Stimulated activated CD8-positive, alpha-beta memory T cell treated with anti-CD3 and anti-CD28 coated beads, Interleukin-15, amount 100 ng/mL, for 48 hours (primary cell): ENCODE results near the gene SH3RF1.
"Not testable (repeated sequence)": the region's sequence is repeated elsewhere in the genome, so short reads cannot be mapped to it uniquely, and the experiment has no call there.

ENCODE experiments used
- DNase-seq, 2 donors: peaks; one replicate each; pipeline ENCODE4 v3.0.0-alpha.2; 2020; ENCODE audit warnings: low read depth in 2 of 2

The SH3RF1 gene

DNA sequence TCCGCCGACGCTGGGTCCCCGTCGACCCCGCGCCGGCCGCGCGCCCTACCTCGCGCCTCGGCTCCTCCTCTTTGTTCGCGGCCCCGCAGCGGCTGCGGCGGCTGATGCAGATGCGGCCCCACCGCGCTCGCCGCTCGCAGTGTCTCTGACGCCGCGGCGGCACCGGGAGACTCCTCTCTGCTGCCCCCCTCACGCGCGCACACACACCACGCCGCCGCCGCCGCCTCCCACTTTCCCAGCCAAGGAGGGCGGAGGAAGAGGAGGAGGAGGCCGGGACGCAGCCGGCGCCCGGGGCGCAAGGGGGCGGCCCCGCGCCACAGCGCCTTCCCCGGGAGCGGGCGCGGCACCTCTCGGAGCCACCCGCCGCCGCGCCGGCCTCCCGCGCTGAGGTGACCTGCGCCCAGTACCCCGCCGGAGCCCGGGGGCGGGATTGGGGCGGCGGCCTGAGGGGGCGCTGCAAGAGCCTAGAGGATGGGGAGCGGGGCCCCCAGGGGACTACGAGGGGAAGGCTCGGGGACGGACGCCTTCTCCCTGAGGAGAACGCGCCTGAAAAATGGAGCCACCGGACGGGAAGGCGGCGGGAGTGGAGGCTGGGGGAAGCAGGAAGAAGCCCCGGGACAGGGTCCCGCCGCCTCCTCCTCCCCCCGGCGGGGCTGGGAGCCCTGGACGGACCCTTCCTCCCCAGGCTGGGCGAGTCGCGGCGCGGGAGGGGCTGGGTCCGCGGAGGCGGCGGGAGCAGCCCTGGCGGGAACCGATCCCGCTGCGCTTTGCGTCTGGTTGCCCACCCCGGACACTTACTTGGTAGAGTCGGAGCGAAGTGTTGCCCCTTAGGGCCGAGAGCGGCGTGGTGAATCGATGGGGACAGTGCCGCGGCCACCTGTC, at the start of gene SH3RF1:
SH3RF1 (minus strand) TSS at position 147 of the 882 bp plus-strand sequence. CDS start 1,744 bp downstream, outside the sequence.
- peak; percentile 25 to 27 for DNase-seq

DNA sequence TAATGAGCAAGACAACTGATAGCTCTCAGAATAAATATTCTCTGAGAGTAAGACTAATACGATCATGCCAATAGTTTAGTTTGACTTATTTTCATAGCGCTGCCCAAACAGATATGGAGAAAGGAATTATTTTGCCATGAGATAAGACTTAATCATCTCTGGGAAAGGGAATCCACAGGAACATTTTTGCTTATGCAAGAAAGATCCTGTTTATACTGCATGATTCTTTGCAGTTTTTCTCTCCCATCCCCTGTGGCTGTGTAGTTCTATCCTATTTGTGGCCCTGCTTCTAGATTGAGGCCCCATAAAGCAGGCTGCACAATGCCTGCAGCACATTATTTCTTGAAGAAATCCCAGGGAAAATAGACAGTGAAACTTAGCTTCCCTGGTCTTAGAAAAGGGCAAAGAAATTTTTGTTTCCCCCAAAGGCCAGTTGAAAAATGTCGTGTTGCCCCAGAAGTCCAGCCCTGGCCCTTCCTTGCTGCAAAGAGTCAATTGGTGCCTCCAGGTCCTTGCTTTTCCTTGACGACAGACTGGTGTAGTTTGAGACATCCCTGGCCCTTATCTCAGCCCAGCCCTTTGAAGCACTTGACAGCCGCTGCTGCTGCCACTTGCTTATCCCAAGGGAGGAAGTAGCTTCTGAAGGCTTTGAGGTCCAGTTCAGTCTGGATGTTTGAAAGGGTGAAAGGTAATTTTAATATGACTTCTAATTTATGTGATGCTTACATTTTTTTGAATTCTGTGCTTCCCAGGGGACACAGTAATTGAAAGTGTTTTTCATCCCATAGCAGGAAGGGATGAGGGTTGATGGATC, 45.0 kb upstream of the SH3RF1 start:
- DNase-seq, result no peak

DNA sequence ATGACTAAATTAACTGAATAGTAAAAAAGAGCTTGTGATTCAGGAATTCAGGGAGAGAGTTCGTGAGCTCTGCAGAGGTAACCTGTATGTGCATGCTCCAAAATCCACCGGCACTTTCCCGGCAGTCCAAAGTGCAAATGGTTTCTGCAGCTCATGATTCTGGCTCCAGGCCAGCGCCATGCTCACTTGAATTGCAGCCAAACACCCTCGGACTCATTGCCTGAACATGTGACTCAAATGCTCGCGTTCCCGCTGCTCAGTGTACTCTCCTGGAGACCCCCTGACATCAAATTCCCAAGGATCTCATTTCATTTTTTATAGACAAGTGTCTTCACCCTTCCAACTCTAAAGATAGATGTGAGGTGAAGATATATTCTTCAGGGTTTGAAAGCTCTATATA, 44.1 kb upstream of the SH3RF1 start:
- DNase-seq, result no peak

DNA sequence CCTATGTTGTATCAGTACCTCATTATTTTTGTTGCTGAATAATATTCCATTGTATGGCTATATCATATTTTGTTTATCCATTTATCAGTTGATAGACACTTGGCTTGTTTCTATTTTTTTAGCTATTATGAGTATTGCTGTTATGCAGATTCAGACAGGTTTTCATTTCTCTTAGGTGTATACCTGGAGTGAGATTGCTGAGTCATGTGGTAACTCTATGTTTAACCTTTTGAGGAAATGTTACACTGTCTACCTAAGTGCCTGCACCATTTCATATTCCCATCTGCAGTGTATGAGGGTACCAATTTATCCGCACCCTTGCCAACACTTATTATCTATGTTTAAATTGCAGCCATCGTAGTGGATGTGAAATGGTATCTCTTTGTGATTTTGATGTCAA, 43.0 kb upstream of the SH3RF1 start:
- no peak for DNase-seq

DNA sequence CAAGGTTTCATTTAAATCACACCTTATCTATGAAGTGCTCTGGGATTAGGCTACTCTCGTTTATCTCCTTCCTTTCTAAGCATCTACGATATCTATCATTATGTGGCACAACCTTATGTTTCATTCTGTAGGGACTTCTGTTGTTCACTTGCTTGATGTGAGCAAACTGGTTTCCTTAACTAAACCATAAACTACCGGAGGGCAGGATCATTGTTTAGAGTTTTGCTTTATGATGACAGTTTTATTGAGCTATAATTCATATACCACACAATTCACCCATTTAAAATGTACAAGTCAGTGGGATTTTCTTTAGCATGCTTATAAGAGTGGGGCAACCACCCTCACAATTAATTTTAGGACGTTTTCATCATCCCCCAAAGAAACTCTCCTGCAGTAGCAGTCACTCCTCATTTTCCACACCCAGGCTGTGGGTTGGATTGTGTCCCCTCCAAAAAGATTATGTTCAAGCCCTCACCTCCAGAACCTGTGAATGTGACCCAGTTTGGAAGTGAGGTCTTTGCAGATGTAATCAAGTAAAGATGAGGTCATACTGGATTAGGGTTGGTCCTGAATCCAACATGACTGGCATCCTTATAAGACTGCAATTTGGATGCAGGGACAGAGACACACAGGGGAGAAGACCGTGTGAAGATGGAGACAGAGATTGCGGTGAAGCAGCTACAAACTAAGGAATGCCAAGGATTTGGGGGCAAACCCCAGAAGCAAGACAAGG, 42.1 kb upstream of the SH3RF1 start:
- DNase-seq, result no peak

DNA sequence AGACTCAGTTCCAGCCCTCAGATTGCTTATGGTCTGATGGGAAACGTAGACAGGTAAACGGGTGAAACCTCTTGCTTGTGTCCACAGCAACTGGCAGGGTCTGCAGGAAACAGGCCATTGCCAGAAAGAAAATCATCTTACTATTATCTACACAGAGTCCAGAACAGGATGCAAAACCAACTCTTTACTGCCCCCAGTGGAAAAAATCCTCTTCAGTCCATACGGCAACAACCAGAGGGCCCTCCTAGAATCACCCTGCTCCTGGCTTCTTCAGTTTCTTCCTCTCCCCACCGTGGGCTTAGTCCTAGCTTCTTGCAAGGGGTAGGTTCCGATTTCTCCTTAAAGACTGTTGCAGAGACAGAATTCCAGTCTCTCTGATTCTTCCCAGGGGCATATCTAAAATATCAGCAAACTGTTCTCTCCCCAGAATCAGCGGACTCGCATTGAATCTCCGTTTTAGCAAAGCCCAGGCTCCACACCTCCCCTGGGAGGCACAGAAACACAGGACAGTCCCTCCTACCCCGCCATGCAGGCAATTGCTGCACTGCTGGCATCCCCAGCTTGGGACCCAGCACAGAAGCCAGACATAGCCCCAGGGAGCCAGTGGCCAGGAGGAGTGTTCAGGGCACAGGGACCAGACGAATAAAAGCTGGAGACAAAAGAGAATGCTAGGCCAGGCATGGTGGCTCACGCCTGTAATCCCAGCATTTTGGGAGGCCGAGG, 41.0 kb upstream of the SH3RF1 start:
- no peak for DNase-seq

DNA sequence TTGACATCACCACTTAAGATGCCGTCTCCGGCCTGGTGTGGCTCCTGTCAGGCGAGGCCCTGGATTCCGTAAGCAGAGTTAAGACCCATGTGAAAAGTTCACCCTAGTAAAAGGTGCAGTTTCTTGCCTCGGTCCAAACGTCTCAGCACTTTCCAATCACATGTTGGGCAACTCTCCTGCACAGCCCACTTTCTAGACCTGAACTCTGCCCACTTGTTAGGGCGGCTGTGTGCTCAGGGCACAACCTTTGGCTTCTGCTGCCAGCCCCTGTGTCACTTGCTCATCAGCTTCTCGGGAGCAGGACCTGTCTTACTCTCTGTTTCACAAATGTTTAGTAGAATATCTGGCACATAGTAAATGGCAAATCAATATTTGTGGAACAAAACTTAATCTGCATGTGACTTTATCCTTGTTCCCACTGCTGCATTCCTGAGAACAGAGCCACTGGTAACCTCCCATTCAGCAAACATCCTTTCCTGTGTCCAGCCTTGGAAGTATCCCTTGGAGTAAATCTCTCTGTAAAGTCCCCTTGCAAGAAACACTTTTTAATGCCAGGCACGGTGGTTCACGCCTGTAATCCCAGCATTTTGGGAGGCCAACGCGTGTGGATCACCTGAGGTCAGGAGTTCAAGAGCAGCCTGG, 38.7 kb upstream of the SH3RF1 start:
- no peak for DNase-seq

DNA sequence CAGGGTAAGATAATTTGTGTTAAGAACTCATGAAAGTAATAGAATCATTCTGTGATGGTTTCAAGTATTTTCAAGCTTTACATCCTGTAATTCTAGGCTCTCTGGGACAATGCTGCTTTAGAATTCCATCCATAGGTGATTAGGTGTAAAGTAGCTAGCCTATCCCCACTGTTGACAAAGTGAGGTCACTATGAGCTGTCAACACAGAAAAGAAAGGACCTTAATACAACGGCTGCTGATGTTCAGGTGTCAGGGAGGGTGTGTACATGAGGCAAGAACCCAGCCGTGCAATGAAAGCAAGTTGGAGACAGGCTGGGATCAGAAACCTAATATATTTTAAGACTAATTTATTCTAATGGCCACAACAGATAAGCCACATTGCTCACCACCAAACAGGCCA, 36.8 kb upstream of the SH3RF1 start:
- no peak for DNase-seq

DNA sequence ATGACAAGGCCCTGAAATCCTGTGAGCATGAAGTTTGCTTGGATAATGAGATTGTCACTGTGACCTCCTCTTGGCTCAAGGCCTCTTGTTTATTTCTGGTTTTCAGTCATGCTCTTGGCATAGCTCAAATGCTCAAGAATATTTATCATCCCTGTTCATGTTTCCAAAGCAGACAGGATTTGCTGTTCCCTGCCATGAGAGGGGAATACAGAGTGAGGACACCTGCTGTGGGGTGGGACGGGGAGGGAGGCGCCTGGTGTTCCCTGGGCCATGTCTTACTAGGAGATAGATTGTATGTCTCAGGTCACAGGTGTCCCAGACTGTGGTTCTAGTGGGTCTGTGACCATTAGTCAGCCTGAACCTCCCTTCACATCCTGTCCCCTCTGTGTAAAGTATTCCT, 34.9 kb upstream of the SH3RF1 start:
- DNase-seq, result no peak

DNA sequence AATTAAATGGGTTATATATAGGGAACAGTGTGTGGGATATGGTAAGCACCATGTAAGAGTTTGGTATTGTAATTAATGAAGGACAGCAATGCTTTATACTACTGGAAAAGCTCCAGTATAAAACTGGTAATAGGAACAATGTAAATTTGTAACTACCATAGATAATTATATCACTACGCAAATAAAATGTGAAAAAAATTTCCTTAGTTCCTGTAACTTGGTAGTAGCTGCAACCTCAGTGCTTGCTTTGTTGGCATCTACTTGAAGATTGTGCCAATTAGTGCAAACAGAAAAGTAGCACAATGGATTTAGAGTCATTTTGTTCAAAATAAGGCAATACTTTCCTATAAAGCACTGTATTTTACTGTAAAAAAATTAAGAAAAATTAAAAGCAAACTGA, 34.4 kb upstream of the SH3RF1 start:
- no peak for DNase-seq

DNA sequence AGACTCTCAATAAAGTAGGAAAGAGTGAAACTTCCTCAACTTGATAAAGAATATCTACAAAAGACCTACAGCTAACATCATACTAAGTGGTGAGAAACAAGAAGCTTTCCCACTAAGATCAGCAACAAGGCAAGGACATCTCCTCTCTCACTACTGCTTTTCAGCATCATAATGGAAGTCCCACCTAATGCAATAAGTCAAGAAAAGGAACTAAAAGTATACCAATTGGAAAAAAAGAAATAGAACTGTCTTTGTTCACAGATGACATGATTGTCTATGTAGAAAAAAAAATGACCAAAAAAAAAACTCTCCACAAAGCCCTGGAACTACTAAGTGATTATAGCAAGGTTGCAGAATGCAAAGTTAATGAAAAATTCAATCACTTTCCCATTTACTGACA, 25.1 kb upstream of the SH3RF1 start:
- DNase-seq, result no peak

DNA sequence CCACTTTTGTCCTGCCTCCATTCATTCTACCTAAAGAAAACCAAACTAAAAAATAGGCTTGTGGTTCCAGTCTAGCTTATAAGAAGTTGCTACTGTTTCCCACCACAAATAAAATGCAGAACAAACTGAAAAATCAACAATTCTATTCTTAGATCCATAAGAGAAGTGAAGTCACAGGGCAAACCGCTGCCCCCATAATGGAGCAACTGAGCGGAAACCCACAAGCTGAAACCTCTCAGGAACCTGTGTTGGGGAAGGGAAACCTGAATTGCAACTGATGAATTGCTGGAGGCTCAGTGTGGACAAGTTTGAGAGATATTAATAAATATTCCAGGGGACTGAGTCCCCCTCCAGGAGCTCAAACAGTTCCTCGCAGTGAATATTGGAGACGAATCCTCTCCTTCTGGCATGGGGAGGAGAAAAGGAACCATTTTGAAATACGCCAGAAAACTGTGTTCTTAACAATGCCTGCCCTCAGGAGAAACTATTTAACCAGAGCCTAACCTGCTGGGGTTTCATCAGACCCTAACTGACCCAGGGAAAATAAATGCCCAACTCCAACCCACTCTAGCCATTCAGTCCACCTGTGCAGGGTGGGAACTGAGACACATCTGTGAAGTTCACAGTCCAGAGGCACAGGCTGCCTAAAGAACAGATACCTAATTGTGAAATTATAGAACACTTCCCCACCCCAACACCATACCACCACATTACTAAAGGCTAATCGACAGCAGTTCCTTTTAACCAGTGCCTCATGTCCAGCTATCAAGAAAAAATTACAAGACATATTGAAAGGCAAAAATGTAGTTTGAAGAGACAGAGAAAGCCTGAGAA, 22.8 kb upstream of the SH3RF1 start:
- DNase-seq, result no peak

DNA sequence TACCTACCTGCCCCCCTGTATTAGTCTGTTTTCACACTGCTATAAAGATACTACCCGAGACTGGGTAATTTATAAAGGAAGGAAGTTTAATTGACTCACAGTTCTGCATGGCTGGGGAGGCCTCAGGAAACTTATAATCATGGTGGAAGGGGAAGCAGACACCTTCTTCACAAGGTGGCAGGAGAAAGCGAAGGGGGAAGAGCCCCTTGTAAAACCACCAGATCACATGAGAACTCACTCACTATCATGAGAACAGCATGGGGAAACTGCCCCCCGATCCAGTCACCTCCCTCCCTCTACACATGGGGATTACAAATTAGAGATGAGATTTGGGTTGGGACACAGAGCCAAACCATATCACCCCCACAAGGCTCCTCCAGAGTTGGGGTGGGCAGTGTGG, 17.2 kb upstream of the SH3RF1 start:
- DNase-seq, result not testable (repeated sequence)

DNA sequence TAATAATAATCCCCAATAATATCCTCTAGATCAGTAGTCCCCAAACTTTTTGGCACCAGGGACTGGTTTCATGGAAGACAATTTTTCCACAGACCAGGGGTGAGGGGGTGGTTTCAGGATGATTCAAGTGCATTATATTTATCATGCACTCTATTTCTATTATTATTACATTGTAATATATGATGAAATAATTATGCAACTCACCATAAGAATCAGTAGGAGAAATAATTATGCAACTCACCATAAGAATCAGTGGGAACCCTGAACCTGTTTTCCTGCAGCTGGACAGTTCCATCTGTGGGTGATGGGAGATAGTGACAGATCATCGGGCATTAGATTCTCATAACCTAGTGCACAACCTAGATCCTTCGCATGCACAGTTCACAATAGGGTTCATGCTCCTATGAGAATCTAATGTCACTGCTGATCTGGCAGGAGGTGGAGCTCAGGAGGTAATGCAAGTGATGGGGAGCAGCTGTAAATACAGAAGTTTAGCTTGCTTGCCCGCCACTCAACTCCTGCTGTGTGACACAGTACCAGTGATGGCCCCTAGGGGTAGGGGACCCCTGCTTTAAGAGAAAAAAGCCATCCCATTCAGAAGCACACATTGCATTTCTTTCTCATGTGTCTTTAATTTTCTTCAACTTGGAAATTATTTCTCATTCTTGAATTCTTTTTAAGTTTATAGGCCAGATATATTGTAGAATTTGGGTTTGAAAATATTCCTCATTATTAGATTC, 16.0 kb upstream of the SH3RF1 start:
- DNase-seq, result no peak

DNA sequence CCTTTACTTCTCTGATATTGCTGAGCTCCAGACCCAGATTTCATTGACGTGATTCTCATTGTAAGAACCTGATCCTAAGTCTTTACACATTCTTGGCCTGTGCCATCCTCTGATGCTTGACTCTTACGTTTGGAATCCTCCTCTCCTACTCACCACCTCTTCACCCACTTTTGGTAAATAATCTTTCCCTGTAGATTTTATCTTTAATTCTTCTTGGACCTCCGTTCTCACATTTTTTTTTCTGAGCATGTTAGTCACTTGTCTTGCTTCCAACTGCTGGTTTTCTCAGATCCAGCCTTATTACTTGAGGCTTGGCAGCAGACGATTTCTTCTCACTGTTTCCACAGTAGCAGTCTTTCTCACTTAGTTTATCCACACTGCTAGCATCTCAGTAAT, 12.4 kb upstream of the SH3RF1 start:
- DNase-seq, result no peak

DNA sequence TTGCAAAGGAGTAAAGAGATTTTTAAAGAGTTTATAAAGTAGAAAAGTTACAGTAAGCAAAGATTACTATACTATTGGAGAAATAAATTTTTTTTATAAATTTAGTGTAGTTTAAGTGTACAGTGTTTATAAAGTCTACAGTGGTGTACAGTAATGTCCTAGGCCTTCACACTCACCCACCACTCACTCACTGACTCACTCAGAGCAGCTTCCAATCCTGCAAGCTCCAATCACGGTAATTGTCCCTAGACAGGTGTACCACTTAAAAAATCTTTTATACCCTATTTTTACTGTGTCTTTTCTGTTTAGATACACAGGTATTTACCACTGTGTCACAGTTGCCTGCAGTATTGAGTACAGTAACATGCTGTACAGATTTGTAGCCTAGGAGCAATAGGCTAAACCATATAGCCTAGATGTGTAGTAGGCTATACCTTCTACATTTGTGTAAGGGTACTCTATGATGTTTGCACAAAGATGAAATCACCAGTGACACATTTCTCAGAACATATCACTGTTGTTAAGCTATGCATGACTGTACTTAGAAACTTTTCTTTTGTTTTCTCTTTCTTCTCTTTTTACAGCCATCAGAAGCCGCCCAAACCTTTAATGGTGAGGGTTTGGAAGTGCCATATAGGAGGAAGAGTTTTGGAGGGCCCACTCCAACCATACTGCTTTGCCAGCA, 11.8 kb upstream of the SH3RF1 start:
- no peak for DNase-seq

DNA sequence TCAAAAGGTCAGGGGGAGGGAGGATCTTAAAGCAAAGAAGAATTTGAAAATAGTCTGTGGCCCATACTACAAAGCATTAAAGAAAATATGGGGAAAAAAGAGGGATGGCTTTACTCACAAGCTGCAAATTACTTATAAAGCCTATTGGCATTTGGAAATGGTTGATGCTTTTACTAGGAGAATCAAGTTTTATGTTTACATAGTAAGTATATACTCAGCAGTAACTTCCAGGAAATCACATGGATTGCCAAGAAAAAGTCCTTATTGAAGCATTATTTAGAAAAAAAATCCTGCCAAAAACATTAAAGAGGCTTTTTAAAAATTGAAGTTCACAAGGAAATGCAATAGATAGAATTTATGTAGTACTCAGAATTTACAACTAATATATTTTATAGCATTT, 8.4 kb upstream of the SH3RF1 start:
- DNase-seq, result no peak

DNA sequence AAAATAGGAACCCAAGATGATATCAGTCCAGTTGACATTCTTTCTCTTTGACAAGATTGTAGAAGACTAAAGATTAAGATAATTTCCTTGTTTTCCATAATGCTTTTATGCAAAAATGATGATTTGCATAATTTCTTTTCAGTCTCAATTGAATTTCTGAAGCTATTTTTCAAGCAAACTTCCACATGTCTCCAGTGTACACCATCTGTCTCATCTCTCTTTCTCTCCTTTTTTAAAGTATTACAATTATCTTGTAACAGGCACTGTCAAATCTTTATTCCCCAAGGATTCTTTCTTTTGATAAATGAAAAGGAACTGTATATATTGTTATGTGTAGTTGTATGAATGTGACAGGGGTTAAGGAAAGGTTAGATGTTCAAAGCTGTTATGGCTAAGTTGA, 7.9 kb upstream of the SH3RF1 start:
- no peak for DNase-seq

DNA sequence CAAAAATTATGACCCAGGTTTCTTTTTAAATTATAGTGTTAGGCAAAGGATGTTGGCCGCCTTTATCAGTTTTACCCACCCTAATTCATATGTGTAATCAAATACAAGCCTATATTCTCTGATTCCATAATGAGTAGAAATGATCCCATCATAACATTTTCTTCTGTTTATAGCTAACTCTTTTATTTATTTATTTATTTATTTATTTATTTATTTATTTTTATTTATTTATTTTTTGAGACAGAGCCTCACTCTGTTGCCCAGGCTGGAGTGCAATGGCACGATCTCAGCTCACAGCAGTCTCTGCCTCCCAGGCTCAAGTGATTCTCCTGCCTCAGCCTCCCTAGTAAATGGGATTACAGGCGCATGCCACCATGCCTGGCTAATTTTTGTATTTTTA, 7.1 kb upstream of the SH3RF1 start:
- not testable (repeated sequence) for DNase-seq
